ENCODE measurements around the gene LRRC1. TPM values are rescaled to one million over a fixed set of nuclear protein-coding genes. Genes with fewer than 3 reads are reported as not detected.

LRRC1 gene
- total and polyA plus RNA-seq, 2 of the 13 experiments (the other 11 are each of a cell fraction or from before 2014, with no cell fraction given) = 15.6 to 27.7 TPM

GRCh38 chr6:53854843-53855567 is 60.2 kb downstream of the LRRC1 start (continued):
- TF ChIP-seq FLYWCH1 (CRISPR knock-in tag; IDR thresholded peaks at IDR 0.05) (no peak), CREB3 (CRISPR knock-in tag; IDR thresholded peaks at IDR 0.05) (no peak), ZNF557 (CRISPR knock-in tag; IDR thresholded peaks at IDR 0.05) (no peak), KLF15 (CRISPR knock-in tag; IDR thresholded peaks at IDR 0.05; ENCODE audit: borderline replicate concordance) (no peak), MIXL1 (CRISPR knock-in tag; IDR thresholded peaks at IDR 0.05) (peak; percentile 69), ZSCAN30 (CRISPR knock-in tag; IDR thresholded peaks at IDR 0.05) (no peak; the same call in 1 of the 2 replicates), ZNF790 (CRISPR knock-in tag; IDR thresholded peaks at IDR 0.05; ENCODE audit: borderline replicate concordance) (no peak), CEBPB (IDR thresholded peaks at IDR 0.05; ENCODE audit: borderline replicate concordance, low read depth, low read length) (peak; percentile 43; the same call in 1 of the 2 replicates), GTF2F1 (IDR thresholded peaks at IDR 0.05; ENCODE audit: low read length) (no peak), NFE2 (CRISPR knock-in tag; IDR thresholded peaks at IDR 0.05) (peak; percentile 75; the same call in 1 of the 2 replicates), GLMP (CRISPR knock-in tag; IDR thresholded peaks at IDR 0.05; ENCODE audit: borderline replicate concordance) (no peak), ZNF143 (CRISPR knock-in tag; IDR thresholded peaks at IDR 0.05) (no peak), ZFP36L1 (CRISPR knock-in tag; IDR thresholded peaks at IDR 0.05) (peak; percentile 78), ZNF761 (CRISPR knock-in tag; conservative IDR thresholded peaks at IDR 0.05) (no peak), ATRX (CRISPR knock-in tag; IDR thresholded peaks at IDR 0.05; ENCODE audit: borderline replicate concordance) (no peak), ZNF629 (CRISPR knock-in tag; conservative IDR thresholded peaks at IDR 0.05) (no peak), ZMYM4 (CRISPR knock-in tag; IDR thresholded peaks at IDR 0.05) (peak; percentile 81), MTERF4 (CRISPR knock-in tag; IDR thresholded peaks at IDR 0.05) (no peak), DDIT3 (CRISPR knock-in tag; IDR thresholded peaks at IDR 0.05) (no peak)
- TF ChIP-seq, protein P1, sequence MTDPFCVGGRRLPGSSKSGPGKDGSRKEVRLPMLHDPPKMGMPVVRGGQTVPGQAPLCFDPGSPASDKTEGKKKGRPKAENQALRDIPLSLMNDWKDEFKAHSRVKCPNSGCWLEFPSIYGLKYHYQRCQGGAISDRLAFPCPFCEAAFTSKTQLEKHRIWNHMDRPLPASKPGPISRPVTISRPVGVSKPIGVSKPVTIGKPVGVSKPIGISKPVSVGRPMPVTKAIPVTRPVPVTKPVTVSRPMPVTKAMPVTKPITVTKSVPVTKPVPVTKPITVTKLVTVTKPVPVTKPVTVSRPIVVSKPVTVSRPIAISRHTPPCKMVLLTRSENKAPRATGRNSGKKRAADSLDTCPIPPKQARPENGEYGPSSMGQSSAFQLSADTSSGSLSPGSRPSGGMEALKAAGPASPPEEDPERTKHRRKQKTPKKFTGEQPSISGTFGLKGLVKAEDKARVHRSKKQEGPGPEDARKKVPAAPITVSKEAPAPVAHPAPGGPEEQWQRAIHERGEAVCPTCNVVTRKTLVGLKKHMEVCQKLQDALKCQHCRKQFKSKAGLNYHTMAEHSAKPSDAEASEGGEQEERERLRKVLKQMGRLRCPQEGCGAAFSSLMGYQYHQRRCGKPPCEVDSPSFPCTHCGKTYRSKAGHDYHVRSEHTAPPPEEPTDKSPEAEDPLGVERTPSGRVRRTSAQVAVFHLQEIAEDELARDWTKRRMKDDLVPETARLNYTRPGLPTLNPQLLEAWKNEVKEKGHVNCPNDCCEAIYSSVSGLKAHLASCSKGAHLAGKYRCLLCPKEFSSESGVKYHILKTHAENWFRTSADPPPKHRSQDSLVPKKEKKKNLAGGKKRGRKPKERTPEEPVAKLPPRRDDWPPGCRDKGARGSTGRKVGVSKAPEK (CRISPR knock-in tag; IDR thresholded peaks at IDR 0.05; ENCODE audit: borderline replicate concordance) = no peak
- TF ChIP-seq, protein P2, sequence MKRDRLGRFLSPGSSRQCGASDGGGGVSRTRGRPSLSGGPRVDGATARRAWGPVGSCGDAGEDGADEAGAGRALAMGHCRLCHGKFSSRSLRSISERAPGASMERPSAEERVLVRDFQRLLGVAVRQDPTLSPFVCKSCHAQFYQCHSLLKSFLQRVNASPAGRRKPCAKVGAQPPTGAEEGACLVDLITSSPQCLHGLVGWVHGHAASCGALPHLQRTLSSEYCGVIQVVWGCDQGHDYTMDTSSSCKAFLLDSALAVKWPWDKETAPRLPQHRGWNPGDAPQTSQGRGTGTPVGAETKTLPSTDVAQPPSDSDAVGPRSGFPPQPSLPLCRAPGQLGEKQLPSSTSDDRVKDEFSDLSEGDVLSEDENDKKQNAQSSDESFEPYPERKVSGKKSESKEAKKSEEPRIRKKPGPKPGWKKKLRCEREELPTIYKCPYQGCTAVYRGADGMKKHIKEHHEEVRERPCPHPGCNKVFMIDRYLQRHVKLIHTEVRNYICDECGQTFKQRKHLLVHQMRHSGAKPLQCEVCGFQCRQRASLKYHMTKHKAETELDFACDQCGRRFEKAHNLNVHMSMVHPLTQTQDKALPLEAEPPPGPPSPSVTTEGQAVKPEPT (CRISPR knock-in tag; IDR thresholded peaks at IDR 0.05; ENCODE audit: low read depth) = no peak

Measured in HepG2 (cell line).